Activated B cell treated with CpG ODN at 0.5 μM for 24 hours (primary cell): Measurements from ENCODE around the gene RRP8. TPM values are rescaled to one million over a fixed set of nuclear protein-coding genes. Genes with fewer than 3 reads are reported as not detected.

Experiments used
- ATAC-seq: fragments of 200-7000 bp; cut with Tn5 transposase; one replicate; pipeline ENCODE4 v1.10.0; 2021; ENCODE audit warnings: low read depth, mild to moderate bottlenecking, moderate library complexity
- CTCF ChIA-PET: fragments of 350-600 bp; sonication (Branson Sonifier 250); formaldehyde crosslinking; loops from one replicate; lab custom pipeline; 2021; ENCODE audit warnings: antibody characterized with exemption; lab: Charles Lee
- POLR2A ChIA-PET: fragments of 350-600 bp; sonication (Branson Sonifier 250); formaldehyde crosslinking; loops from one replicate; lab custom pipeline; 2021; ENCODE audit warnings: antibody characterized with exemption; lab: Charles Lee
- DNase-seq: peaks from one replicate; pipeline ENCODE4 v3.0.0; 2022
- H3K27ac Mint-ChIP-seq: one replicate; pipeline ENCODE4 v1.8.0; 2020; ENCODE audit warnings: mixed read lengths
- H3K27me3 Mint-ChIP-seq: one replicate; pipeline ENCODE4 v1.8.0; 2021; ENCODE audit warnings: mixed read lengths
- H3K36me3 Mint-ChIP-seq: one replicate; pipeline ENCODE4 v1.8.0; 2021; ENCODE audit warnings: low read depth, mixed read lengths
- H3K4me1 Mint-ChIP-seq: one replicate; pipeline ENCODE4 v1.8.0; 2021; ENCODE audit warnings: mixed read lengths
- H3K4me3 Mint-ChIP-seq: one replicate; pipeline ENCODE4 v1.8.0; 2020; ENCODE audit warnings: mild to moderate bottlenecking, mixed read lengths
- H3K9me3 Mint-ChIP-seq: one replicate; pipeline ENCODE4 v1.8.0; 2020; ENCODE audit warnings: mixed read lengths
- intact Hi-C: fragments of 100-400 bp; cut with micrococcal nuclease; formaldehyde crosslinking; loops from one replicate; pipeline ENCODE4 v1.15.1; 2024
- total RNA-seq: library from RNA; stranded (reverse); gene quantifications from 2 replicates; pipeline ENCODE4 v1.2.3, GENCODE V29; 2022
- TF ChIP-seq, protein P1 (sequence below): fragments of 200-600 bp; IDR thresholded peaks from one replicate; pipeline ENCODE4 v1.8.0; 2022; ENCODE audit warnings: antibody characterized with exemption, mild to moderate bottlenecking

RRP8 gene
- total RNA-seq, 1 donor from 2014 or later, result 29.1 TPM

DNA sequence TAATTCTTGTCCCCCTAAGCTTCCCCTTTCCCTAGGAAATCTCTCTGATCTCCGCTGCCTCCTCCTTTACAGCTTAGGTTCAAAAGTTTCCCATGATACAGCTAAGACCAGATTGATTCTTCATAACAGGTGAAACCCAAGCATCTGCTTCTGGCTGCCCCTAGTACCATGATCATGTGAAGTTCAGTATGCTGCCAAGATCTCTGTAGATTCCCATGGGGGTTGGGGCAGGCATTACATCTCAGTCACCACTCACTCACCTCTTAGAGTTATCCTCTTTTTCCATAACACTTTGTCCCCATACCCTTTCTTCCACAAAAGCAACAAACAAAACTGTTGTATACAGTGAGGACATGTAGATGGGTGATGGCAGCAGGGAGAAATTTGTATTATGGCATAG lies 44.0 kb downstream of the RRP8 start:
- H3K36me3 Mint-ChIP-seq, result peaks cover 24% of the 10 kb centered on the region
- intact Hi-C loops, result no loop called here
- ChIA-PET CTCF (no interaction called here), POLR2A (no interaction called here)
- no peaks in the 10 kb centered on the region for H3K27me3 Mint-ChIP-seq
- H3K9me3 Mint-ChIP-seq, result no peaks in the 10 kb centered on the region
- no peaks in the 10 kb centered on the region for H3K4me1 Mint-ChIP-seq
- H3K27ac Mint-ChIP-seq, result no peak overlapping the region
- TF ChIP-seq, protein P1, sequence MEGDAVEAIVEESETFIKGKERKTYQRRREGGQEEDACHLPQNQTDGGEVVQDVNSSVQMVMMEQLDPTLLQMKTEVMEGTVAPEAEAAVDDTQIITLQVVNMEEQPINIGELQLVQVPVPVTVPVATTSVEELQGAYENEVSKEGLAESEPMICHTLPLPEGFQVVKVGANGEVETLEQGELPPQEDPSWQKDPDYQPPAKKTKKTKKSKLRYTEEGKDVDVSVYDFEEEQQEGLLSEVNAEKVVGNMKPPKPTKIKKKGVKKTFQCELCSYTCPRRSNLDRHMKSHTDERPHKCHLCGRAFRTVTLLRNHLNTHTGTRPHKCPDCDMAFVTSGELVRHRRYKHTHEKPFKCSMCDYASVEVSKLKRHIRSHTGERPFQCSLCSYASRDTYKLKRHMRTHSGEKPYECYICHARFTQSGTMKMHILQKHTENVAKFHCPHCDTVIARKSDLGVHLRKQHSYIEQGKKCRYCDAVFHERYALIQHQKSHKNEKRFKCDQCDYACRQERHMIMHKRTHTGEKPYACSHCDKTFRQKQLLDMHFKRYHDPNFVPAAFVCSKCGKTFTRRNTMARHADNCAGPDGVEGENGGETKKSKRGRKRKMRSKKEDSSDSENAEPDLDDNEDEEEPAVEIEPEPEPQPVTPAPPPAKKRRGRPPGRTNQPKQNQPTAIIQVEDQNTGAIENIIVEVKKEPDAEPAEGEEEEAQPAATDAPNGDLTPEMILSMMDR, result no peak
- ATAC-seq (no peak), DNase-seq (no peak)
- no peak overlapping the region for H3K4me3 Mint-ChIP-seq

DNA sequence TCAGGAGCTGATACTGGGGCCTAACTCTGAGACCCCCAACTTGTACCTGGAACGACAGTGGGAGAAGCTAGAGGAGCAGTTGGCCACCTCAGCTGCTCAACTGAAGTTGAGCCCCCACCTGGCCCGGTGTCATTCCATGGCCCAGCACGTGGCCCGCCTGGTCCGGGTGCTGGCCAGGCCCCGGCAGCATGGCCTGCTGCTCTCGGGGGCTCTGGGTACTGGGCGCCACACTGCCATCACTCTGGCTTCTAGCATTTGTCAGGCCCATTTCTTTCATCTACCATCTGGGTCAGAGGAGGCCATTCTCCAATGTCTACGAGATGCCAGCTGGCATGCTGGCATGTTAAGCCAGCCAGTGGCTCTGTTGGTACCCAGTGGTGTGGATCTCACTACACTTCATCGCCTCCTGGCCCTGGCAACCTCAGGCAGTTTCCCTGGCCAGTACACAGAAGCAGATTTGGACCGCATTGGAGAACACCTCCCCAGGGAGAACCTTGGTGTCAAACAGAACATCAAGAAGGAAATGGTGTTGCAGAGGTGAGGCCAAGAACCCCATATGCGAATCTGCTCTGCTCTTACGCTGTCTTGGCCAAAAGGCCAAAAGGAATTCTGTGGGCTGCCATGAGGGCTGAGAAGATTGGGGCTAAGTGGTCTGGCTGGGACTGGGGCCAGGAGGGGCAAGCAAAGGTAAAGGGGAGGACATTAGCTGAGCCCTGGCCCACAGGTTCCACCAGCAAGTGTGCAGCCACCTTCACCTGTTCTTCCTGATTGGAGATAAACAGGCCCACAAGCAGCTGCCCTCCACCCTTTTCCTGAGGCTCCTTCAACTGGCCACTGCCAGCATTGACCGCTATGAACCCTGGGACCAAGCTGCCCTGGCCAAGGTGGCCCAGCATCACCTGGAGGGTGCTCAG lies 45.4 kb downstream of the RRP8 start:
- H3K27ac Mint-ChIP-seq, result no peak overlapping the region
- no peaks in the 10 kb centered on the region for H3K27me3 Mint-ChIP-seq
- DNase-seq (no peak), ATAC-seq (no peak)
- CTCF ChIA-PET, result no interaction called here
- TF ChIP-seq, protein P1, result no peak
- peaks cover 20% of the 10 kb centered on the region for H3K36me3 Mint-ChIP-seq
- no peaks in the 10 kb centered on the region for H3K9me3 Mint-ChIP-seq
- intact Hi-C loops, result no loop called here
- POLR2A ChIA-PET, result no interaction called here
- no peak overlapping the region for H3K4me3 Mint-ChIP-seq
- no peaks in the 10 kb centered on the region for H3K4me1 Mint-ChIP-seq

DNA sequence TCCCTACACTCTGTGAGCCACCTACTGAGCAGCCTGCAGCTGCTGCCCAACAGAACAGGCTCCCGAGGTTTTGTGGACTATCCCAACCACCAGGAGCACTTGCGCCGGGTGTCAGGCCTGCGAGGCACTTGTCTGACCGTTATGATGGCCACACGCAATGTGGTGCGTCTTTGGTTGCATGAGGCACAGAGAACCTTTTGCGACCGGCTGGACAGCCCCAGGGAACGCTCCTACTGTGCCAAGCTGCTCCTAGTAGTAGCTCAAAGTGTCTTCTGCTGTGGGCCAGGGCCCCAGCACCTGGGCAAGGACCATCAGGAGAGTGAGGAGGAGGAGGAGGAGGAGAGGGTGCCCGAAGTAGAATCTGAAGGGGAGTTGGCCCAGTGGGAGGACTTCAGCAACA lies 46.4 kb downstream of the RRP8 start:
- no peak overlapping the region for H3K4me3 Mint-ChIP-seq
- TF ChIP-seq, protein P1, result no peak
- no peaks in the 10 kb centered on the region for H3K9me3 Mint-ChIP-seq
- intact Hi-C loops, result no loop called here
- ChIA-PET POLR2A (no interaction called here), CTCF (no interaction called here)
- no peak for DNase-seq
- ATAC-seq, result no peak
- no peaks in the 10 kb centered on the region for H3K4me1 Mint-ChIP-seq
- peaks cover 14% of the 10 kb centered on the region for H3K36me3 Mint-ChIP-seq
- no peaks in the 10 kb centered on the region for H3K27me3 Mint-ChIP-seq
- H3K27ac Mint-ChIP-seq, result no peak overlapping the region

DNA sequence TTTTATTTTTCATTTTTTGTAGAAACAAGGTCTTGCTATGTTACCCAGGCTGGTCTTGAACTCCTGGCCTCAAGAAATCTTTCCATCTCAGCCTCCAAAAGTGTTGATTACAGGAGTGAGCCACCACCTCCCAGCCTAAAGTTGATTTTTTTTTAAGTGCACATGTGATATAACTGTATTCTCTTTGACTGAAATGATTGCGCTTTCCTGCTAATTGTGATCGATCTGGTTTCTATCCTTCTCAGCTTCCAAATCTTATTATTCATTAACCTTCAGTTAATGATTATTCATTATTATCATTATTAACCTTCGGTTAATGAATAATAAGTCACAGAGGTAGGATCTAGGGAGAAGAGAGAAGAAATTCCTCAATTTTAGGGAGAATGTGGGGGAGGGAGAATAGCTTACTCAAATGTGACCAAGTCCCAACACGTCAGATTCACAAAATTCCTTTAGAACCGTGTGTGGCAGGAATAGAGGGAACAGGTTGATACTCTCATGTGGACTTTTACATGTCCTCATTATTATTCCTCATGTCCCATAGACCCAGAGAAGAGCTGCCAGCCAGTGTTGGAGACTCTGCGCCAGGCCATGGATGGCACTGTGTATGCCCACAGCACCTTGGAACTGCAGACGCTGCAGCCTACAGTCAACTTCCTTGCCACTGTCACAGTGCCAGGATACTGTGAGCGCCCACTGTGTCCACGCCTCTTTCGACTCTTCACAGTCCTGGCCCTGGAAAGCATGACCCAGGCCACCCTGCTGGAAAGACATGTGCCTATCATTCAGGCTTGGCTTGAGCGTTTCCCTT lies 47.1 kb downstream of the RRP8 start:
- H3K9me3 Mint-ChIP-seq, result no peaks in the 10 kb centered on the region
- CTCF ChIA-PET, result interaction anchor here (1.2 kb wide), 1 partner anchor 25 kb away, joined by 3 read pairs; no protein-coding TSS in a partner anchor
- H3K4me3 Mint-ChIP-seq, result no peak overlapping the region
- TF ChIP-seq, protein P1, result no peak
- POLR2A ChIA-PET, result no interaction called here
- no peak overlapping the region for H3K27ac Mint-ChIP-seq
- DNase-seq (no peak), ATAC-seq (no peak)
- H3K4me1 Mint-ChIP-seq, result no peaks in the 10 kb centered on the region
- peaks cover 14% of the 10 kb centered on the region for H3K36me3 Mint-ChIP-seq
- H3K27me3 Mint-ChIP-seq, result no peaks in the 10 kb centered on the region
- intact Hi-C loops, result no loop called here
